HTR-8/SVneo (cell line): ENCODE measurements around the gene CZIB.
"Not testable (repeated sequence)": the region's sequence is repeated elsewhere in the genome, so short reads cannot be mapped to it uniquely, and the experiment has no call there.

Experiments used
- DNase-seq: peaks from one replicate; pipeline ENCODE4 v3.0.0; 2011; ENCODE audit warnings: low spot score, mixed read lengths; ENCODE audit not compliant: insufficient read length
- FAIRE-seq: peaks from 2 replicates; lab custom pipeline; 2011; peaks lifted over from hg19 to GRCh38; lab: Jason Lieb, UNC

Gene CZIB

DNA sequence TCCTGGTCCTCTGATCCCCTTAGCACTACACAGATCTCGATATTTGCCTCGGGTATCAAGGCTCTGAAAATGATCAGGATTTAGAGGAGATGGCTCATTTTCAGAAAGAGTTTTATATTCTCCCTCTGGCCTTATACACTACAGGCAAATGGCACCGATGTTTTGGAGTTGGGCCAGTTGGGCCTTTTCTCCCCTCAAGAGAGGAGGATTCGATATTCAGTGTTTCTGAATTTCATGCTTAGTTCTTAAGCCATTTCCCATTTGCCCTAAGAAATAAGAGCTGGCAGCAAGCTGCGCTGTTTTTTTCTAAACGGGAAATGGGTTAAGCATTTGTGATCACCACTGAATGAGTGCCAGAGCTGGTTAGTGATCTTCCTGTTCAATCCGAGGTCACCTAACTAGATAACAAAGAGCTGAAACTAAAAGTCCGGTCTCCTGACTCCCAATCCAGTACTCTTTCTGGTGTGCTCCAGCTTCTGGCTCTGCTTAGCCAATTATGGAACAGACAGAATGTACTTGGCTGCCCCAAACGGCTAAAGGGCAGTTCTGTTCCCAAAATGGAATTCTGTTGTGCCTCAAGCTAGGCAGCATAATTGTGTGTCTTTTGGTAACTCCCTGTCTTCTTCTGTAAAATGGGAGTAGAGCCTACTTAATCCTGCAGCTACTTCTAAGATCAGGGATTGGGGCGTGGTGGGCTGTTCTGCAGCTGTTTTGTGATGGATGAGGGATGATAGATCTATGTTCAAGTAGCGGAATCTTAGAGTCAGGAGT lies 25.0 kb downstream of the CZIB start:
- DNase-seq (no peak), FAIRE-seq (no peak)

DNA sequence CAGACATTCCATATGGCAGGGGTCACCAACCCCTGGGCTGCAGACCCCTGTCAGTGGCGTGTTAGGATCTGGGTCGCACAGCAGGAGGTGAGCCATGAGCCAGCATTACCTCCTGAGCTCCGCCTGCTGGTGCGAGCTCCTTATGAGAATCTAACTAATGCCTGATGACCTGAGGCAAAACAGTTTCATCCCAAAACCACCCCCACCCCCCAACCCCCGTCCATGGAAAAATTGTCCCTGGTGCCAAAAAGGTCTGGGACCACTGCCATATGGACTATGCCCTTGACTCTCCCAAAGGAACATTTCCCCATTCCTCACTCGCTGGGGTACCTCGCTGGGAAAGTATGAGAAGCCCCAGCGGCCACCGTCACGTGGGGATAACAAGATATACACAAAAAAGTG lies 30.2 kb downstream of the CZIB start:
- DNase-seq (no peak), FAIRE-seq (no peak)

DNA sequence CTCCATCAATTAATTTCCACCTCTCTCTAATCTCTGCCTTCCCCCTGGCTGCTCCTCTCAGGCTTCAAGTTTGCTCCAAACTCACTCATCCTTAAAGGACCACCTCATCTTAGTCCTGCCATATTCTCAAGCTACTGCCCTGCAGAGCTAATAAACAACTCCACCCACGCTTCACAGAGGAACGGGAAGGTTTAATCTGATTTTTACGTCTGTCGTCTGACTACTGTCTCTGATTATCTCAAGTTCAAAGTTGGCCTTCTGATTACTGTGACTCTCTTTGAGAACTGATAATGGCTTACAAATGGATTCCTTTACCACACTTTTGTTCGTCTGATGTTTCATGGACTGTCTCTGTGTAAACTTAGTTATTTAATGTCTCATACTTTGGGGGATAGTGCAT lies 31.4 kb downstream of the CZIB start:
- no peak for DNase-seq
- FAIRE-seq, result no peak

DNA sequence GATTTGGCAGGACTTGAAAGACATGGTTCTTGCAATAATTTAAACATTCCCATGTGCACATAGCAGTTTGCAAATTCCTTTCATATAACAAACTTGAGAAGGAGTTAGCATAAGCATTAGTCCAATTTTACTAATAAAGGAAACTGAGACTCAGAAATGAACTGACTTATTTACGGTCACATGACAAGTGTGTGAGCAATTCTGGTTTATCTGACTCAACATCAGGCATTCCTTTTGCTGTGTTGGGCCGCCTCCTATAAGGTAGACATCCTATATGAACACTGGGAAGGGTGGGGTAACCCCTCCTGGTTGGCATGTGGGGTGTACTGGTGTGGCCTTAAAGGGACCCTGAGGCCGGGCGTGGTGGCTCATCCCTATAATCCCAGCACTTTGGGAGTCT lies 32.3 kb downstream of the CZIB start:
- no peak for FAIRE-seq
- no peak for DNase-seq

DNA sequence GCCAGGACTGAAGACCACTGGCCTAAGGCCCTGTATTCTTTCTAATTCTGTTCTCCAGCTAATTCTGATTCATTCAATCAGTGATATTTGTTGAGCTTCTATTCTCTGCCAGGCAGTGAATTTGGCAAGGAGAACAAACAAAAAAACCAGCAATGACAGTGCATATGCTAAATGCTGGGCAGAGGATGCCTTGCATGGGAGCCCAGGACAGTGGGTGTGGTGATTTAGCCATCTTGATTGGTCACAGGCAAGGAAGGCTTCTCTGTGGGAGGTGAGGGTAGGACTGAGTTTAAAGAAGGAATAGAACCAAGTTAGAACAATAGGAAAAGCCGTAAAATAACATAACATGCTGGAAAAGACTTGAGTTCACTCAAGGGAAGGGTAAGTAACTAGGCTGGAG lies 33.0 kb downstream of the CZIB start:
- DNase-seq (no peak), FAIRE-seq (no peak)

DNA sequence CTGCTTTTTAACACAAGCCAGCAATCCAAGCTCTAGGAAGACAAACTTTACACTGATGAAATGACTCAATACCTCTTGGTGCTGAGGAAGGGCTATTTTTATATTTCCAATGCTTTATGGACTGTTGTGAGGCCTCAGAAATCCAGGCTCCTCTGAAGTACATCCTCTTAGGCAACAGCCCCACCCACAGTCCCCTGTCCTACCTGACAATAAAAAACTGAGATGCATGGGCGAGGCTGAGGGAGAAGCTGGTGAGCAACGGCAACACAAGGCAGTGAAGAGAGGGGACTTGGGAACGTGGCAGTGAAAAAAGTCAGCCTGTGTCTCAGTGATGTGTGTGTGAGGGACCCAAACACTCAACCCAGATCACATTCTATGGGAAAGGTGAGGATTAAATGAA lies 33.9 kb downstream of the CZIB start:
- no peak for FAIRE-seq
- no peak for DNase-seq

DNA sequence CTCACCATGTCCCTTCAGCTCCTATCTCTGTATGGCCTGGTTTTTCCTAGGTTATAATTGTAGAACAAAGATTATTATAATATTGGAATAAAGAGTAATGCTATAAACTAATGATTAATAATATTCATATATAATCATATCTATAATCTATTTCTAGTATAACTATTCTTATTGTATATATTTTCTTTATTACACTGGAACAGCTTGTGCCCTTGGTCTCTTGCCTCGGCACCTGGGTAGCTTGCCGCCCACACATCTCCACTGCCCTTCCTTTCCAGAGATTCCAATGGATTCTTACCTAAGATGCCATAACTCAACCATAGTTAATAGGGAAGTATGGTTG lies 34.5 kb downstream of the CZIB start:
- not testable (repeated sequence) for DNase-seq, FAIRE-seq

DNA sequence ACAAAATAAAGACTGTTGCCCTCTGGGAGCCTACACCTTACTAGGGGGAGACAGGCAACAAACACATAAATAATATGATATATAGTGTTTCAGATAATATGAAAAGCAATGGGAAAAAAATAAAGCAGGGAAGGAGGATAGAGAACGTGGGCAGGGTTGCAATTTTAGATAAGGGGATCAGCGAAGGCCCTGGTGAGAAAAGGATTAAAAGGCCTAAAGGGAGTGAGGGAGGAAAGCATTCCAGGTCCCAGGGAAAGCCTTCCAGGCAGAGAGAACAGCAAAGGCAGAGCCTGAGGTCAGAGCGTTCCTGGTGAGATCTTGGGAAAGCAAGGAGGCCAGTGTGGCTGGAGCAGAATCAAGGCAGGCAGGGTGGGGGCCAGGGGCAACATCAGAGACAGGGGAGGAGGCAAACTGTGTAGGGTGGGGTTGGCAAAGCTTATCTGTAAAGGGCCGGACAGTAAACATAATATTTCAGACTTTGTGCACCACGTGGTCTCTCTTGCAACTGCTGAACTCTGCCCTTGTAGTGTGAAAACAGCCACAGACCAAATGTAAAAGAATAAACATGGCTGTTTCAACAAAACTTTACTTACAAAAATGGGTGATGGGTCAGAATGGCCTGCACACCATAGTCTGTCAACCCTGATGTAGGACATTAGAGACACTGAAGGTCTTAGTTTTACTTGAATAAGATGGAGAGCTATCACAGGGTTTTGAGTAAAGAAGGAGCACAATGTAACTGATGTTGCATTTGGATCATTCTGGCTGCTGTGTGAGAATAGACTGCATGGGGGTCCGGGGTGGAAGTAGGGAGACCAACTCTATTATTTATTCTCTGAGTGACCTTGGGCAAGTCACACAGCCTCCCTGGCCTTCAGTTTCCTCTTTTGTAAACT lies 37.1 kb downstream of the CZIB start:
- DNase-seq, result no peak
- no peak for FAIRE-seq

DNA sequence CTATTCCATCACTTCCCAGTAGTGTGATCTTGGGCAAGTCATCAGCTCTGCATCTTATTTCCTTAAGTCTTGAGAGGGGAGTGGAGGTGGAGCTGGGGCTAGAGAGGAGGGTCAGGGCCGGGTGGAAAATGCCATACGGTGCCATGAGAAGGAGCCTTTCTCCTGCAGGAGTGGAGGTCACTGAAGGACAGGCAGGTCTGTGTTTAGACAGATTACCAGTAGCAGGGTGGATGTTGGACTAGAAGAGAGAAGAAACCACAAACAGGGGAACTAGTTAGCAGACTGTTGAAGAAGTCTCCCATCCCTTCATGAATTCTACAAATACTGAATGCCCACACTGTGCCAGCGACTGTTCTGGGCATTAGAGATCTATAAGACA lies 37.7 kb downstream of the CZIB start:
- DNase-seq (no peak), FAIRE-seq (no peak)

DNA sequence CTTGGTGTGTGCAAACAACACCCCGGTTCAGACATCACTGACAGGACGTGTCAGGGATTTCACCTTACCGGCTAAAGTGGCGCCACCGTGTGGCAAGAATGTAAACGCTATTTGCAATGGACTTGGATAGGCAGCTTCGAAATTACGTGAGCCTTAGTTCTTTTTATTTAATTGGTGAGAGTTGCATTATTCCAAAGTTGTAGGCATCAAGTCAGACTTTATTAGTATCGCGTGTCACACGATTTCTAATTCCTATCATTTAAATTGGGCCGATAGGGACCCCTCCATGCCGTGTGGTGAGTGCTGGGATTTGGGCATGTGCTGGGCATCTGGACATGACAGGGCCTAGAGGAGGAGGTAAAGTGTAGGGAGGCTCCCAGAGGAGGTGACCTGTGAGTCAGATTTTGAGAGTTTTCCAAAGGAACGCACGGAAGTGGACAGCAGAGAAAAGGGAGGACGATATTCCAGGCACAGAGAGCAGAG lies 38.3 kb downstream of the CZIB start:
- peak; percentile 59 for FAIRE-seq
- DNase-seq, result peak; percentile 64

DNA sequence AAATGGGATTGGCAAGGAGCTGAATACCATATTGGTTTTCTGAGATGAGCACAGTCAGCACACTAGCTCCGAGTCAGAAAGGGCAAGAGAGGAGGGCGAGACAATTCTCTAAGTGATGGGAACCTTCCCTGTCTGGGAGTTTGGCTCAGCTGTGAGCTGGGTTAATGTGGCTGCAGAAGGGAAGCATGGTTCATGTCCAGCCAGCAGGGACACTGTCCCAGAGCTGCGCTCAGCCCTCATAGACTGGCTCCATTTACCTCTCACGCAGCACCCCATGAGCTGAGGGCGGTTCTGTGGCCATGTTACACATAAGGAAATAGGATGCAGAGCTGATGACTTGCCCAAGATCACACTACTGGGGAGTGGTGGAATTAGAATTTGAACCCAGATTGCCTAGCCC lies 39.5 kb downstream of the CZIB start:
- FAIRE-seq, result no peak

DNA sequence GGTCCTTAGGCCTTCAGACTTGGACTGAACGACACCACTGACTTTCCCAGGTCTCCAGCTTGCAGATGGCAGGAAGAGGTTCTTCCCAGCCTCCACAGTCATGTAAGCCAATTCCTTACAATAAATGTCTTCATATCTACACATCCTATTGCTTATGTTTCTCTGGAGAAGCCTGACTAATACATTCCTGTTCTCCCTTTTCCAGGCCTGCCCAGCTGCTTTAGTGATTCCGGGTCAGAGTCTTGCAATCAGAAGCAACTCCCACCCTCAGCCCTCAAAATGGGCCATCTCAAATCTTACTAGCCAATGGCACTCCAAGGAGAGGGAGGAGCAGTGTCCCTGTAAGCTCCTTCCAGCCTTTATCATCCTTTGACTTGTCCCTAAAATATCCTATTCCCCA lies 40.2 kb downstream of the CZIB start:
- FAIRE-seq (no peak), DNase-seq (no peak)

More for the DNA sequence above, 39.5 kb downstream of the CZIB start:
- no peak for DNase-seq

DNA sequence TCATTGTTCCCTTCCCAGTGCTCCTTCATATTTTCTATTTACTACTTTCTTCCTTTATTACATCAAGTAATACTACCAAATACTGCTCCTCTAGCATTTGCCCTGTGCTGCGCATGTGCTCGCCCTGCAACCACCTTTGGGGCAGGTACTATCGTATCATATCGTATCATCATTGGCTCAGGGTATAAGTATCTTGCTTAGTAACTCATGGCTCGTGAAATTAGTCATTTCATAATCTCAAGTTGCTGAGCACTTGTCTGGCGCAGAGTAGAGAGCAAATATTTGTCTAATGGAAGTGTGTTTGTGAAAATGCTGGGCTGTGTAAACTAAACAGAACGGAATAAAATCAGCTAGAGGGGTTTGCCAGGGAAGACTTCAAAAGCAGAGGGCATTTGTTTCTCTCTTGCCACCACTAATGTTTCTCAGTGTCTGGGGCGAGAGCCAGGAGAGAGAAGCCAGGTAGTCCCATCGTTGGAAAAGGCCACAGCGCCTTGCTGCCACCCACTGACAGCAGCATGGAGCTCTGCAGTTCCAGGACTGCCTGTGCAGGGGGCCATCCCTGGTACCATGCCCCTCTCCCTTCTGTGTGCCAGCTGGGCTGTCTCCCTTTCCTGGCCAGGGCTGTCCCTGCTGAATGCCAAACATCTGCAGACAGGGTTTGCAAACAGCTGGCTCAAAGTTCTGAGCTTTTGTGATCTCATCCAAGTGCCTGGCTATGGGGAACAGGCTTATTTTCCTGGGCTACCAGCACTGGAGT lies 43.8 kb downstream of the CZIB start:
- no peak for FAIRE-seq
- no peak for DNase-seq

DNA sequence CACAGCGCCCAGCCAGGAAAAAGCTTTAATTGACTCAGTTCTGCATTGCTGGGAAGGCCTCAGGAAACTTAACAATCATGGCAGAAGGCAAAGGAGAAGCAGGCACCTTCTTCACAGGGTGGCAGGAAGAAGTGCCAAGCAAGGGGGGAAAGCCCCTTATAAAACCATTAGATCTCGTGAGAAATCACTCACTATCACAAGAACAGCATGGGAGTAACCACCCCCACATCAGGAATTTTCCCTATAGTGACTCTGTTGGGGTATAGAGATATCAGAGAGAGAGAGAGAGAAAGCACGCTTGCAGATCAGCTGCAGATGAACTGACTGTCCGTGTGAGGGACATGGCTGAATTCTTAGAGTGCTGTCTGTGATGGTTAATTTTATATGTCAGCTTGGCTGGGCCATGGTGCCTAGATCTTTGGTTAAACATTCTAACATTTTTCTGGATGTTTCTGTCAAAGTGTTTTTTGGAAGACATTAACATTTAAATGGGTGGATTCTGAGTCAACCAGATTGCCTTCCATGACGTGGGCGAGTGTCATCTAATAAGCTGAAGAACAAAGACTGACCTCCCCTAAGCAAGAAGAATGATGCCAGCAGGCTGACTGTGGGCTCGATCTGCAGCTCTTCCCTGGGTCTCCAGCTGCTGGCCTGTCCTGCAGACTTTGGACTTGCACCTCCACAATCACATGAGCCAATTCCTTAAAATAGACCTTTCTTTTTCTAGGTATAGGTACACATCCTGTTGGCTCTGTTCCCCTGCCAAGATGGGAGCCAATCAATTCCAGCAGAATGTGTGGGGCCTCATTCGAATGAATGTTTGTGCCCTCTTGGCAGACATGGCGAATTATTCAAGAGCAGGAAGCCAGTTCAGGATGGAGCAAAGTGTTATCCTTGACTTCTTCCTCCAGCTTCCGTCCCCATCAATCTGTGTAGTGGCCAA lies 45.2 kb downstream of the CZIB start:
- DNase-seq (no peak), FAIRE-seq (no peak)

DNA sequence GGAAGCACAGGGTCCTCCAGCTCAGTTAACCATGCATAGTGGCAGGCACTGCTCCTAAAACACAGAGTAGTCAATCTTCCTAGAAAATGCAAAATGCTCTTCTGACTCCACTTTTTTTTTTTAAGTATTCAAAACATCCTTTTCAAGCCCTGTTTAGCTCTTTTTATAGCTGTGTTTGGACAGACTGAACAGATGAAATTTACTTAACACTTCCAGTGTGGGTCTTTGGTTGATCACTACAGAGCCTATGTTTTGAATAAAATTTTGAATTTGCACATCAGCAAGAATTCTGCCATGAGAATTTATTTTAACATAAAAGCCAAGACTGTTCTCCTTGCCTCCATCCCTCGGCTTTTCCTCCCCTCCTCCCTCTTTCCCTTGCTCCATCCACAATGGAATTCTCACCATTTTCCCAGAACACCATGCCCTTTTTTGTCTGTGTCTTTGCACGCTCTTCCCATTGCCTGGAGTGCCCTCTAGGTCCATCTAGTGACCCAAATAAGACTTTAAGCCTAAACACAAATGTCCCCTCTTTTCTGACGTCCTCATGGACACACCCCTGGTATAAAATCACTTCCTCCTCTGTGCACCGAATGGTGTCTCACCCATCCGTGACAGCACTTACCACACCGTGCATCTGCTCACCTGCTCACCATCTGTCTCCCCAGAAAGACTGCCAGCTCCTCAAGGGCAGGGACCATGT lies 47.9 kb downstream of the CZIB start:
- DNase-seq (peak; percentile 48), FAIRE-seq (no peak)

DNA sequence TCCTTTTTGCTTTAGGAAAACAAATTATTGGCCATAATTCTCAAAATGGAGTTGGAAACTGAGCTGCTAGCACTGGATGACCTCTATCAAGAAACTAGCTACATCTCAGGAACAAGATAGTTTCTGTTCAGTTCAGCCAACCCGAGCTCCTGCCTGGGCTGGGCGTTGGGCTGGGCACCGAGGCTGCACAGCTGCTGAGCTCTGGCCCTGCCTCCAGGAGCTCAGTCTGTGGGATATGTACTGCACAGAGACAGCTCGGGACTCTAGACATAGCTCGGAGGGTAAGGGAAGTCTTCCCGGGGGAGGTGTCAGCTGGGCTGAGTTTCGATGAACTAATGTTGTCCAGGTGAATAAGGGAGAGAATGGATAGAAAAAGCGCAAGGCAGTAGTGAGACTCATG lies 53.5 kb downstream of the CZIB start:
- no peak for FAIRE-seq
- no peak for DNase-seq

DNA sequence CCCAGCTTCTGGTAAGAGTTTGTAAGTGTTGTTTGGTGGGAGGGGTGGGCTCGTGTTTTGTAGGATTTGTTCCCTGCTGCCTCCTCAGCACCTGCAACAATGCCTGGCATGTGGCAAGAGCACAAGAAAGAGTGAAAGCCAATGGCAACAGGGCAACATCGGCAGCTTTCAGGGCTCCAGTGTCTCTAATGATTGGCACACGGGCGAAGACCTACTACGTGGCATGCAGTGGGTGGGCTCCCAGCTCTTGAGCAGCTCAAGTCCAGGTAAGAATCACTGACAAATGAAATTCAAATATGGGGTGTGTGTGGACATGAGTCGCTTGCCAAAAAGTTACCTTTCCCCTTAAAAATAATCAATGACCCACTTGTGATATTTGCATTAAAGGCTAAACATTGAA lies 54.1 kb downstream of the CZIB start:
- no peak for DNase-seq
- no peak for FAIRE-seq

DNA sequence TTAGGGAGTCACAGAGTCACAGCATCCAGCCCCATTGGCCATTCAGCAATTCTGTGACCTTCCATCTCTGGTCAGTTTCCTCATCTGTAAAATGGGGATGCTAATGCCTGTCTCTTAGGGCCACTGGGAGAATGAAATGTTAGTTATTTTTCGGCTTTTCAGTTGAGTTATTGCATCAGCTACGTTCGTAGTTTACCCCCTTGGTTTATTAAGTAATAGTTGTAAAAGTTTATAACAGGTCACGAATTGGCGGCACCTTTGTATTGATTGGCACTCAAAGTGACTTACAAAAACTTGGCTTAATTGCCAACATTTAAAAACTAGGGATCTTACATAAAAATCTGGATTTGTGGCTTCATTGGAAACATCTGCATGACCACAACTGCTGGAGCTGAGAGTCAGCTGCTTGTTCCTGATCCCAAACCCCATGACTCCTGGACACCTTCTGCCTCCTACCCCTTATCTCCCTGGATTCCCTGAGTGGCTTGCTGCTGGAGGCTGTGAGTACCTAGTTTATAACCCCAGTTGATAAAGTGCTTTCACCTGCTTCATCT lies 54.9 kb downstream of the CZIB start:
- no peak for FAIRE-seq

More for the DNA sequence above, 54.9 kb downstream of the CZIB start:
- no peak for DNase-seq
